Stimulated activated CD8-positive, alpha-beta memory T cell treated with anti-CD3 and anti-CD28 coated beads, Interleukin-12 subunit alpha, Interleukin-12 subunit beta, amount 100 ng/mL, for 1 hour (primary cell): ENCODE data around the gene SERPIND1.
"Not testable (repeated sequence)": the region's sequence is repeated elsewhere in the genome, so short reads cannot be mapped to it uniquely, and the experiment has no call there.

Source experiments
- DNase-seq: peaks from one replicate; pipeline ENCODE4 v3.0.0-alpha.2; 2020; ENCODE audit warnings: low read depth

Gene SERPIND1, protein sequence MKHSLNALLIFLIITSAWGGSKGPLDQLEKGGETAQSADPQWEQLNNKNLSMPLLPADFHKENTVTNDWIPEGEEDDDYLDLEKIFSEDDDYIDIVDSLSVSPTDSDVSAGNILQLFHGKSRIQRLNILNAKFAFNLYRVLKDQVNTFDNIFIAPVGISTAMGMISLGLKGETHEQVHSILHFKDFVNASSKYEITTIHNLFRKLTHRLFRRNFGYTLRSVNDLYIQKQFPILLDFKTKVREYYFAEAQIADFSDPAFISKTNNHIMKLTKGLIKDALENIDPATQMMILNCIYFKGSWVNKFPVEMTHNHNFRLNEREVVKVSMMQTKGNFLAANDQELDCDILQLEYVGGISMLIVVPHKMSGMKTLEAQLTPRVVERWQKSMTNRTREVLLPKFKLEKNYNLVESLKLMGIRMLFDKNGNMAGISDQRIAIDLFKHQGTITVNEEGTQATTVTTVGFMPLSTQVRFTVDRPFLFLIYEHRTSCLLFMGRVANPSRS

GRCh38 chr22:20773793-20774212 lies at the start of gene SERPIND1:
Gene SERPIND1 (plus strand): TSS chr22:20774113. CDS start chr22:20779313, 5,200 bp downstream.
- DNase-seq, result no peak

DNA sequence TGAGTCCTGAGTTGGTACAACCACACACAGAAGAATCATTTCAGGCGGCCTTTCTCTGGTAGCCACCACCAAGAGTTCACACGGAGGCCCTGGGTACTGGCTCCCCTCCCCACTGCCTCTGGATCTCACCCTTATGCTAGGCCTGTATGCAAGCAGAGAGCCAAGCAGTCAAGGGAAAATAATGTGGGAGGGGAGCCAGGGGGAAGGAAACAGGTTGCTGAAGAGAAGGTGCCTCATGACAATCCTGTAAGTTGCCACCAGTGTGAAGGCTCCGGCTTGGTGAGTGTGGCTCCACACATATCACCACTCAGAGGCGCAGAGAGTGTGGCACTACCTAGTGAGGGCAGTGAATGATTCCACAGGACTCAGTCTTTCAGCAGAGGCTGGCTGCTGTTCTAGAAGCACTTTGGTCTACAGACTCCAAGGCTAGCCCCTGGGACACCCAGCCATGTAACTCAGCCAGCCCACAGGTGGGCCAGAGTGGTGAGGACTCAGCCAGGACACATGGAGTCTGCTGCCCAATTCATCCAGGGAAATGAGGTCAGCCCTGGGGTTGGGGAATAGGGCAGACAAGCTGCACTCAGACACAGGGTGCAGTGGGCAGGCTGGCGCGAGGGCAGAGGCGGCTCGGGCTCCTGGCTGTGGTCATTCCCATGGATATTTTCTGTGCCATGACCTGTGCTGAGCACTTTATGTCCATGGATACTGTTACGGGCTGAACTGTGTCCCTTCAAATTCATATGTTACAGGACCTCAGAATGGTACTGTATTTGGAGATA lies 49.0 kb upstream of the SERPIND1 start:
- DNase-seq, result no peak

- no peak for DNase-seq
Measured at GRCh38 chr22:20725987-20726558, 47.8 kb upstream of the SERPIND1 start.

DNA sequence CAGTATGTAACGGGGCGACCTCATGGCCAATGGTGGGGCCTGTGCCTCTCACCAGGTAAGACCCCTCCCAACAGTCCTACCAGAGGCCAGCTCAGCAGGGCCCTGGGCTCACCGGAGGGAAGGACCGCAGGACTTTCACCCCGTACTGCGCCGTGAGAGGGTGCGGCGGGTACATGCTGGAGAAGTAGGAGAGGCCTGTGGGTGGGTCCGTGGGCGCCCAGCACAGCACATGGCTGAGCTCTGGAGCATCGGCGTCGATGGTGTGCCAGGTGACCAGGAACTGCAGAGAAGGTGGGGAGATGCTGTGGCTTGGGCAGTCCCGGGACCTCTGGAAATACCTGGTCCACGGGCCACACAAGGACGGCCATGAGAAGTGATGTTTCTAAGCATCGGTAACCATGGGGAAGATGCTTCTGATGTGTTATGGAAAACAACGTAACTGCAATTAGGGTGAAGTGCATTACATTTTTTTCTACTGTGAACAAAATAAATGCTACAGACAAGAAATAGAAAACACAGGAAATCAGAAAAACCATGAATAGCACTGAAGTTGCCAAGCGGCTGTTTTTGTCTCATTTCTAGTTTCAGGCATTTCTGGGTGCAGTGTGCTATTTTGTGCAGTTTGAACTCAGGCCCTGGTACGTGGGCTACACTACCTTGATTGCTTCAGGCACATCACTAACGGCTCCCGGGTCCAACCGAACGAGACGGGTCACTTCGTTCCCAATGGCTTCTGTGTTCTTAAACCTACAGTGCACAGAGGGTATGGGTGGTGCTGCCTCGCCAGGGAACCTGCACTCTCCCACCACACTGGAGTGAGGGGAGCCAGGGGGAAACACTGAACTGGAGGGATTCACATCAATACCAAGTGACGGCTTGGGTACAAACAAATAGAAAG lies 46.5 kb upstream of the SERPIND1 start:
- no peak for DNase-seq

DNA sequence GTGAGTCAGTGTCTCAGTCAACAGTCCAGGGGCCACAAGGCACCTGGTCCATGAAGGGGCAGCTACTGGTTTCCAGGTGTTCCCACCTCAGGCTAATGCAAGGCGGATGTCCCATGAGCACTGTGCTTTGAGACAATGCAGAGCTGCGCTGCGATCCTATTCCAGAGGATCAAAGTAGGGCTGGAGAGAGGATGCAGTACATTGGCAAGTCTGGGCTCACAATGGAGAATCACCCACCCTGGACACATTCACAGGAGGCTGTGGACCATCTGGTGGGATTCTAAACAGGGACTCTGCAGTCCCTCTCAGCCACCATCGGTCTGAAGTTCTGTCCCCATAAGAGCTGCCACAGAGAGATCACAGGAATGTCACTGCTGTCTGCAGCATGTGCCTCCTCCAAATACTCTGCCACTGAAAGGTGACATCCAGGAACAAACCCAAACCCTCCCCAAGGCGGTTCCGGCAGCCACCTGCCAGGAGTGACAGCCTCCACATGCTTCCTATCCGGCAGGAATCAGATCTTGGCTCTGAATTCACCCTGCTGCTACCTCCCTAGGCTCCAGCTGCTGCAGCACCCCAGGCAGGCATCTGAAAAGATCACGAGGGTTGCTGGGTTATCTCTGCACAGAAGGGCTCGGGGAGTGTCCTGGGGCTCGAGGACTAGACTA lies 45.3 kb upstream of the SERPIND1 start:
- no peak for DNase-seq

- no peak for DNase-seq
Measured at GRCh38 chr22:20729194-20729593, 44.7 kb upstream of the SERPIND1 start.

- not testable (repeated sequence) for DNase-seq
Measured at GRCh38 chr22:20732431-20732830, 41.5 kb upstream of the SERPIND1 start.

DNA sequence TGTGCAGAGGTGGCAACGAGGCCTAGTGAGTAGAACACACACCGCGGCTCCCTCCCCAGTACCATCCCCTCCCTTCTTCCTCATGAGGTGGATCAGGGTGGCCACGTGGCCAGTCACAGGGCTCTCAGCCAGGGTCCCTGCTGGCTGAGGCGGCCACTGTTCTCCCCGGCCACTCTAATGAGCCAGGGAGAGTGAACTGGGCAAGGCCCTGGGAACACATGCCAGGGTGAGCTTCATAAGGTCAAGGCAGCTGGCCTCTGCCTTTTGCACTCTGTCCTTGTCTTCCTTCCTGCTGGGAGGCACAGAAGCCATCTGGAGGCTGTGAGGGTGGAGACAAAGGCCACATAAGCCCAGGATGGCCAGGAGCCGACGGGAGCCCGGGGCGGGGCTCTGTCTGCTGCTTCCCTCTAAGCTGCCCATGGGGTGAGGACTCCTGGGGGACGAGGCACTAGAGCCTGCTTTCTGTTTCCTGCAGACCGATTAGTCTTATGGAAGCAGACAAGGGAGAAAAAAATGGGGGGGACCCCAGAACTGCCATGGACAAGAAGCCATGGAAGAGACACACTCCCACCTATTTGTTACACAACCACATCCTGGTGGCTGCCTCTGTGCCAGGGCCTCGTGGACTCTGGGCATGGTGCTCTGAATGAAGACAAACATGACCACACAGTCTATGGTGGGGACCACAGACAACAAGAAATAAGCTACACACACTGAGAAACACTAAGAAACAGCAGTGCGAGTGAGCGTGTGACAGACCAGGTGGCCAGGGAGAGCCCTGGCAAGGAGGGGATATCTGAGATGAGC lies 38.4 kb upstream of the SERPIND1 start:
- not testable (repeated sequence) for DNase-seq

GRCh38 chr22:20736891-20737290 lies 37.0 kb upstream of the SERPIND1 start:
- not testable (repeated sequence) for DNase-seq

- no peak for DNase-seq
Measured at GRCh38 chr22:20738394-20739089, 35.4 kb upstream of the SERPIND1 start.

DNA sequence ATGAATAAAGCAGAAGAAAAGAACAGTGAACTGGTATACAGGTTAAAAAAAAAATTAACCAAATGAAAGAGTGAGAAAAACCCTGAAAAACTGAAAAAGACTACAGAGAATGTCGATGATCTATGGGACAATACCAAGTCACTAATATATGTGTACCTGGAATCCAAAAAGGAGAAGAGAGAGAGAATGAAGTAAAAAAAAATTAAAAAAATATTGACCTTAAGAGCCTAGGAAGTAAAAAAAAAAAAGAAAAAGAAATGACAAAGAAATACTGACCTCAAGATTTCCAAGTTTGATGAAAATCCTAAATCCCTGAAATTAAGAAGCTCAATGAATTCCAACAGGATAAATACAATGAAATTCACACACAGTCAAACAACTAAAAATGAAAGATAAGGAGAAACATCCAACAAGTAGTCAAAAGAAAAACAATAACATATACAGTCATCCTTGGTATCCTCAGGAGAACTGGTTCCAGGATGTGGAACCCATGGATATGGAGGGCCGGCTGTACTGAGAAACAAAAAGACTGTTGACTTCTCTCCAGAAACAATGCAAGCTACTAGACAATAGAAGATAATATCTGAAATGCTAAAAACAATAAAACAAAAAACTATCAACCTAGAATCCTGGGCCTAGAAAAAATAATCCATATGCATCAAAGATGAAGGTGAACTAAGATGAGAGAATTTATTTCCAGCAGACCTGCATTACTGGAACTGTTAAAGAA lies 33.5 kb upstream of the SERPIND1 start:
- DNase-seq, result no peak

DNA sequence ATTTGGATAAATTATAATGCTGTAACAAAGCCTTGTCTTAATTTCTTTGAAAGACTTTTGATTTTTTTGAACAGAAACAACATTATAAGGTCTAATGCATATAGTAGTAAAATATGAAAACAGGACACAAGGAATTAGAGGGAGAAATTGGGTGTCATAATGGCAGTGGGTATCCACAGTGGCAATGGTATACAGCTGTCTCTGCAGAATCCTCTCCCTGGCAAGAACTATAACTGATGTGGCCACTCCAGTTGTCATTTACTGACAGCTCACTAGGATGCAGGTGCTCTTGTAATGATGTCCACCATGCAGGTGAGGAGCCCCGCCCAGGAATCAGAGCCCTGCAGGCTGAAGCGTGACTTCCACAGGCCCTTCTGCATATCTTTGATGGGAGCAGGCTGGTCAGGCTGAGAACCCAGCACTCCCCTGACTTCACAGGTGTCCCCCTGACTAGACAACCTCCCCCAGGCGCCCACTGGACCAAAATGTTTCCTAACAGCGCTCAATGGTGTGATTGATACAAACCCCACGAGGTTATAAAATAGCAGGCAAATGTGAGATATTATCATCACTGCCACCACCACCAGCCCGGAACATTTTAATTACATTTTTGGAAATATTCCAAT lies 32.8 kb upstream of the SERPIND1 start:
- DNase-seq, result no peak

- DNase-seq, result peak; percentile 19
Measured at GRCh38 chr22:20741634-20742581, 32.0 kb upstream of the SERPIND1 start.

GRCh38 chr22:20742764-20743163 lies 31.1 kb upstream of the SERPIND1 start:
- DNase-seq, result no peak

- DNase-seq, result no peak
Measured at GRCh38 chr22:20744456-20744855, 29.5 kb upstream of the SERPIND1 start.

DNA sequence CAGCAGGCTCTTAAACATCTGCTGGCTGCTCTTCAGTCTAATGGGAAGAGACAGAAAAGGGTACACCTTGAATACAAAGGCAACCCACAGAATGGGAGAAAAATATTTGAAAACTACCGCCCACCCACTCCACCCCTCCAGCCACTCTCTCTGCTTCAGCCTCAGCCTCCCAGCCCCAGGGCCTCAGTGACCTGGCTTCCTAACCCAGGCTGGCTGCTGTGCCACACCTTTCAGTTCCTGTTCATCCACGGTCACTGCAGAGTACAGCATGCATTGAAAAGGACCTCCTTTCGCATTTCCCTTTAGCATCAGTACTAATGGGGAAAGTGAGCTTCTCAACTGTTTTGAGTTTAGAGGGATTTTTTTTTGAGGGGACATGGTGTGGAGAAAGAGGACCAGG lies 28.8 kb upstream of the SERPIND1 start:
- no peak for DNase-seq
